Spleen (tissue), 11 donors: ENCODE results near the gene DPAGT1. TPM values are rescaled to one million over a fixed set of nuclear protein-coding genes. Genes with fewer than 3 reads are reported as not detected.
A peak's percentile ranks its signal among the peaks of the same experiment; 100 is the strongest.

ENCODE experiments used
- DNase-seq: peaks from one replicate; pipeline ENCODE4 v3.0.0-alpha.2; 2020
- H3K27ac ChIP-seq, 8 donors: fragments of 200-600 bp; sonication (generic) in 7 of 8; 1 replicate in 4 of 8; 2 replicates in 4 of 8; pipeline versions ENCODE4 v1.5.0 to v1.8.0; 2016 to 2021; ENCODE audit warnings: inconsistent platforms in 4 of 8, mild to moderate bottlenecking in 4 of 8, moderate library complexity in 1 of 8
- H3K27me3 ChIP-seq, 7 donors: fragments of 200-600 bp; sonication (generic) in 6 of 7; replicated peaks in 1 of 7; 1 replicate in 4 of 7; 2 replicates in 3 of 7; pipeline versions ENCODE4 v1.5.0 to v1.8.0; 2016 to 2021; ENCODE audit warnings: inconsistent platforms in 3 of 7, mild to moderate bottlenecking in 1 of 7
- H3K36me3 ChIP-seq, 6 donors: fragments of 200-600 bp; sonication (generic) in 5 of 6; 1 replicate in 4 of 6; 2 replicates in 2 of 6; pipeline versions ENCODE4 v1.5.0 to v1.8.0; 2016 to 2021; ENCODE audit warnings: inconsistent platforms in 2 of 6
- H3K4me1 ChIP-seq, 6 donors: fragments of 200-600 bp; sonication (generic) in 5 of 6; 1 replicate in 3 of 6; 2 replicates in 3 of 6; pipeline versions ENCODE4 v1.5.0 to v1.8.0; 2016 to 2021; ENCODE audit warnings: inconsistent platforms in 3 of 6
- H3K4me3 ChIP-seq, 8 donors: fragments of 200-600 bp; sonication (generic) in 7 of 8; 1 replicate in 4 of 8; 2 replicates in 4 of 8; pipeline versions ENCODE4 v1.5.0 to v1.8.0; 2016 to 2021; ENCODE audit warnings: inconsistent platforms in 4 of 8, mild to moderate bottlenecking in 4 of 8, moderate library complexity in 2 of 8
- H3K9me3 ChIP-seq, 8 donors: fragments of 200-600 bp; sonication (generic) in 7 of 8; 1 replicate in 4 of 8; 2 replicates in 4 of 8; pipeline versions ENCODE4 v1.5.0 to v1.8.0; 2016 to 2021; ENCODE audit warnings: inconsistent platforms in 4 of 8
- POLR2A ChIP-seq, 3 donors: fragments of 450-650 bp; IDR thresholded peaks; one replicate each; pipeline ENCODE4 v1.5.1; 2017; ENCODE audit warnings: antibody characterized with exemption in 3 of 3, mild to moderate bottlenecking in 1 of 3
- POLR2AphosphoS5 ChIP-seq, 3 donors: sonication (generic); formaldehyde crosslinking; IDR thresholded peaks; one replicate each; pipeline ENCODE4 v1.5.1; 2017; ENCODE audit warnings: antibody characterized with exemption in 3 of 3
- WGBS, 5 donors: extraction: QIAGEN DNeasy Blood & Tissue Kit in 3 of 5; methylation state at CpG; one replicate each; pipeline versions ENCODE4 v1.1.5 to v1.1.7; 2013 to 2018; 5-methylcytosine and 5-hydroxymethylcytosine counted together
- intact Hi-C: fragments of 100-400 bp; cut with DNase I; formaldehyde crosslinking; loops from one replicate; pipeline ENCODE4 v1.15.0; 2023; ENCODE audit warnings: low total_unique reads
- polyA plus RNA-seq, 3 donors: library from polyadenylated mRNA; stranded (reverse); fragments of 200-250 nt; gene quantifications; one replicate each; pipeline ENCODE4 v1.2.1, GENCODE V29; 2013
- total RNA-seq, 7 donors: library from RNA; depleted of rRNA in 3 of 7; stranded (reverse); fragments of >200 nt in 3 of 7; fragmentation: NEBNext Ultra II Directional in 4 of 7; extraction: Animal tissue kit (Norgen Biotek cat#: 25700) in 4 of 7; gene quantifications; one replicate each; pipeline versions ENCODE4 v1.1.0 to v1.2.1, GENCODE V29; 2016 to 2021
- TF ChIP-seq, protein P1 (sequence below), 11 experiments: fragments of 200-600 bp in 7 of 11; fragments of 450-650 bp in 4 of 11; sonication (generic) in 4 of 11; IDR thresholded peaks in 8 of 11; conservative IDR thresholded peaks in 3 of 11; 1 replicate in 7 of 11; 2 replicates in 4 of 11; pipeline versions ENCODE4 v1.4.0 to v1.8.0; 2016 to 2021; ENCODE audit warnings: antibody characterized with exemption in 11 of 11, inconsistent platforms in 4 of 11, mild to moderate bottlenecking in 1 of 11
- donor health status: healthy with polysubstance abuse.
- donor health status: DM: no; HTN: no; CAD: no; lungs with moderate emphysema.
- donor health status: DM: no; HTN: no; CAD: no.
- donor health status: Bipolar disorder and iron deficiency.
- donor health status: healthy.
- donor health status: DM: no; HTN: no; CAD: no.
- donor health status: DM: yes; HTN: yes; CAD: no.

Gene DPAGT1
- total and polyA plus RNA-seq, 10 donors = 20.7 to 58.9 (median 33.7) TPM

DNA sequence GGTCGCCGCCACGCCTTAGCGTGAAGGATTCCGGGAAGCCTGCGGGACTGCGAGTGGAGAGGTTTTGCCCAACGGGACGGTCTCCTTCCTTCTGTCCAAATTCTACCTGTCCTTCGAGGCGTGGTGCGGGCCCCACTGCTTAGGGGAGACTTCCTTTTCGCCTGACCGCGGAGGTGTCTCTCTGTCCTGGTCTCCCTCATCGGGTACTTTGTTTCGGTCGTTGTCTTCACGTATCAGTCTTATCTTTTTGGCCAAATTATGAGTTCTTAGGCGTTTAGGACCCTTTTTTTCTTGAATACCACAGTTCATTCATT lies 20.1 kb upstream of the DPAGT1 start:
- no peaks in the 10 kb centered on the region for H3K27me3 ChIP-seq
- no peak for DNase-seq
- peak overlapping the region; percentile 80 to 100 (median 92) for H3K4me3 ChIP-seq
- no peak for TF ChIP-seq POLR2A (IDR thresholded peaks at IDR 0.05)
- TF ChIP-seq POLR2AphosphoS5 (IDR thresholded peaks at IDR 0.05) = no peak
- TF ChIP-seq, protein P1, sequence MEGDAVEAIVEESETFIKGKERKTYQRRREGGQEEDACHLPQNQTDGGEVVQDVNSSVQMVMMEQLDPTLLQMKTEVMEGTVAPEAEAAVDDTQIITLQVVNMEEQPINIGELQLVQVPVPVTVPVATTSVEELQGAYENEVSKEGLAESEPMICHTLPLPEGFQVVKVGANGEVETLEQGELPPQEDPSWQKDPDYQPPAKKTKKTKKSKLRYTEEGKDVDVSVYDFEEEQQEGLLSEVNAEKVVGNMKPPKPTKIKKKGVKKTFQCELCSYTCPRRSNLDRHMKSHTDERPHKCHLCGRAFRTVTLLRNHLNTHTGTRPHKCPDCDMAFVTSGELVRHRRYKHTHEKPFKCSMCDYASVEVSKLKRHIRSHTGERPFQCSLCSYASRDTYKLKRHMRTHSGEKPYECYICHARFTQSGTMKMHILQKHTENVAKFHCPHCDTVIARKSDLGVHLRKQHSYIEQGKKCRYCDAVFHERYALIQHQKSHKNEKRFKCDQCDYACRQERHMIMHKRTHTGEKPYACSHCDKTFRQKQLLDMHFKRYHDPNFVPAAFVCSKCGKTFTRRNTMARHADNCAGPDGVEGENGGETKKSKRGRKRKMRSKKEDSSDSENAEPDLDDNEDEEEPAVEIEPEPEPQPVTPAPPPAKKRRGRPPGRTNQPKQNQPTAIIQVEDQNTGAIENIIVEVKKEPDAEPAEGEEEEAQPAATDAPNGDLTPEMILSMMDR (IDR thresholded peaks at IDR 0.05 in 8 of 11, conservative IDR thresholded peaks at IDR 0.05 in 3 of 11) = no peak
- 0 to 1% (median 0%) methylated on average over 20 of the region's 20 CpGs for WGBS, 5 donors
- peaks cover 14 to 68% (median 34%) of the 10 kb centered on the region in 6 donors for H3K4me1 ChIP-seq
- H3K36me3 ChIP-seq = peaks cover 0 to 43% (median 14%) of the 10 kb centered on the region in 6 donors
- peak overlapping the region; percentile 68 to 92 (median 86) for H3K27ac ChIP-seq
- H3K9me3 ChIP-seq = no peaks in the 10 kb centered on the region
- intact Hi-C loops = no loop called here

DNA sequence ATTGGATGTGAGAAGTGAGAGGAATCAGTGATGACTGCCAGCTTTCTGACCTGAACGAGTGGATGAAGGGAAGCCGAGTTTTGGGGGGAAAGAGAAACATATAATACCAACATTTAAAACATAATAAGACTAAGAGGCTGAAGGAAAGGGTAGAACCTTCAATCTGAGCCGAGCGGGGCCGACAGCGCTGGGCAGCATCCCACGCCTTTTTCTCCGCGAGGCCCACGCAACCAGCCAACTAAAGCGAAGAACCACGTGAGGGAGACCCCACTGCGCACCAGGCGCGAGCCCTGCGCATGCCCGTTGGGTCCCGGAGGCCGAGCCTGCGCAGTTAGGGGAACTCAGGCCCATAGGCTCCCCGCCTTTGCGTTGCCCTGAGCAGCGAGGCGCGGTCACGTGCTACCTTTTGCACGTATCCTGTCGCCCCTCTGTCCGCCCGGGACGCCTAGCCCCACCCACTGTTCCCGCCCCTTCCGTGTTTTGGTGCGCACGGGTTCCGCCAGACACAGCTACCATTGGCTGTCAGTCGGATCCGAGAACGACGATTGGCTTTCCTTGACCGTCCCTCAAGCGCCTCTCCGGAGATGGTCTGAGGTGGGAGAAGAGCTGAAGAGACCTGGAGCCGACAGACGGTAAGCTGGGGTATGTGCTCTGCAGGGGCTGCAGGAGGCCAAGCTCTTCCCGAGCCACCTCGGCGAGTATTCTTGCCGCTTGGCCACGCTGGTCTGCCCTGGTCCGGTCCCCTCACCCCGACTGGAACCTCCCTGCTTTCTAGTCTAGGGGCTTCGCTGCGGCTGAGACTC lies 19.6 kb upstream of the DPAGT1 start, which contains the start of gene HINFP:
Gene HINFP (plus strand): TSS at position 573 of the 803 bp plus-strand sequence. CDS start 5,365 bp downstream, outside the sequence.
- H3K4me1 ChIP-seq = peaks cover 14 to 68% (median 31%) of the 10 kb centered on the region in 6 donors
- H3K36me3 ChIP-seq = peaks cover 0 to 43% (median 18%) of the 10 kb centered on the region in 6 donors
- peak within 1 kb of the TSS; percentile 68 to 92 (median 87) for H3K27ac ChIP-seq
- H3K9me3 ChIP-seq = no peaks in the 10 kb centered on the region
- peak; percentile 100 for DNase-seq
- intact Hi-C loops = no loop called here
- peak in 2 of 3 donors; percentile 24 to 69 for TF ChIP-seq POLR2A (IDR thresholded peaks at IDR 0.05)
- TF ChIP-seq POLR2AphosphoS5 (IDR thresholded peaks at IDR 0.05) = peak; percentile 95 to 97 (median 96)
- TF ChIP-seq, protein P1 (IDR thresholded peaks at IDR 0.05 in 8 of 11, conservative IDR thresholded peaks at IDR 0.05 in 3 of 11) = peak in 3 of 11 experiments; percentile 8 to 36 (median 15)
- H3K4me3 ChIP-seq = peak within 1 kb of the TSS; percentile 80 to 100 (median 92)
- no peaks in the 10 kb centered on the region for H3K27me3 ChIP-seq
- WGBS, 5 donors = 0 to 1% (median 1%) methylated on average over 45 to 54 of the region's 54 CpGs

DNA sequence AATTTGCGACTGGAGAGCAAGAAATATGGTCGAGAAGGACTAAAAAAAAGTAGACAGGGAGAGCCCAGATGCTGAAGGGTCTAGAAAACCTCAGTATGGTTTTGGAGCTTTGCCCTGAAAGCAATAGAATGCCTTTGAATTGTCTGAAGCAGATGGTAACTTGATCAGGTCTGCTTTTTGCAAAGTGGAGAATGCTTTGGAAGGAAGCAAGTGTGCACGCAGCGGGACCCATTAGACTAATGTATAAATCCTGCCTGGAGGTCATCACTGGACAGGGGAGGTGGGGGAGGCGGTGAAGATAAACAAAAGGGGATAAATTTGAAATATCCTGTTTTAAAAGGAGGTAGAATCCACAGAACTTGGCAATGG lies 19.0 kb upstream of the DPAGT1 start:
- Histone ChIP-seq H3K4me1 (peaks cover 14 to 68% (median 33%) of the 10 kb centered on the region in 6 donors), H3K27ac (peak overlapping the region; percentile 61 to 92 (median 87)), H3K36me3 (peaks cover 0 to 44% (median 20%) of the 10 kb centered on the region in 6 donors), H3K4me3 (peak overlapping the region; percentile 18 to 97 (median 90)), H3K9me3 (no peaks in the 10 kb centered on the region), H3K27me3 (no peaks in the 10 kb centered on the region)
- intact Hi-C loops = no loop called here
- TF ChIP-seq POLR2A (IDR thresholded peaks at IDR 0.05) (no peak), POLR2AphosphoS5 (IDR thresholded peaks at IDR 0.05) (no peak)
- TF ChIP-seq, protein P1 (IDR thresholded peaks at IDR 0.05 in 8 of 11, conservative IDR thresholded peaks at IDR 0.05 in 3 of 11) = no peak
- WGBS, 5 donors = 26 to 47% (median 42%) methylated on average over 5 of the region's 5 CpGs
- DNase-seq = no peak

DNA sequence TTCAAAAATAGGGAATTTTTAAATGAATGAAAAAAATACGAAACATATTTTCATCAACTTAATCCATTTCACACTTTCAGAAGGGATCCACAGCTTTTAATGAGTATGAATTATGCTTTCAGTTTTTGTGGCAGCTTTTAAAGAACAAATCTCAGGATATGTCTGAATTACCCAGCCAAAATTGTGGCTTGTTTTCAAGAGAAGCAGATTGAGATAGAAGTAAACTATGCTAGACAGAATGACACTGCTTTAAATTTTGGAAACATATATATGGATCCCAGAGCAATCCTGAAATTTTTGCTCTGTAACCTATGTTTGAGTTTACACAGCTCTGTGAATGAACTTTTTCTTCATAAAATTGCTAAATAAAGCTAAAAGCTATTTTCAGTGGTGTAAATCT lies 17.3 kb upstream of the DPAGT1 start:
- no peaks in the 10 kb centered on the region for H3K27me3 ChIP-seq
- intact Hi-C loops = no loop called here
- no peak overlapping the region for H3K4me3 ChIP-seq
- TF ChIP-seq POLR2AphosphoS5 (IDR thresholded peaks at IDR 0.05) = no peak
- TF ChIP-seq, protein P1 (IDR thresholded peaks at IDR 0.05 in 8 of 11, conservative IDR thresholded peaks at IDR 0.05 in 3 of 11) = no peak
- TF ChIP-seq POLR2A (IDR thresholded peaks at IDR 0.05) = no peak
- DNase-seq = no peak
- peaks cover 14 to 72% (median 40%) of the 10 kb centered on the region in 6 donors for H3K4me1 ChIP-seq
- H3K27ac ChIP-seq = no peak overlapping the region
- H3K9me3 ChIP-seq = no peaks in the 10 kb centered on the region
- WGBS, 5 donors = 89 to 100% (median 97%) methylated on average over 1 of the region's 1 CpG
- peaks cover 0 to 44% (median 18%) of the 10 kb centered on the region in 6 donors for H3K36me3 ChIP-seq
